ENCODE data around the gene GRK6.
A peak's percentile ranks its signal among the peaks of the same experiment; 100 is the strongest.

Gene GRK6

DNA sequence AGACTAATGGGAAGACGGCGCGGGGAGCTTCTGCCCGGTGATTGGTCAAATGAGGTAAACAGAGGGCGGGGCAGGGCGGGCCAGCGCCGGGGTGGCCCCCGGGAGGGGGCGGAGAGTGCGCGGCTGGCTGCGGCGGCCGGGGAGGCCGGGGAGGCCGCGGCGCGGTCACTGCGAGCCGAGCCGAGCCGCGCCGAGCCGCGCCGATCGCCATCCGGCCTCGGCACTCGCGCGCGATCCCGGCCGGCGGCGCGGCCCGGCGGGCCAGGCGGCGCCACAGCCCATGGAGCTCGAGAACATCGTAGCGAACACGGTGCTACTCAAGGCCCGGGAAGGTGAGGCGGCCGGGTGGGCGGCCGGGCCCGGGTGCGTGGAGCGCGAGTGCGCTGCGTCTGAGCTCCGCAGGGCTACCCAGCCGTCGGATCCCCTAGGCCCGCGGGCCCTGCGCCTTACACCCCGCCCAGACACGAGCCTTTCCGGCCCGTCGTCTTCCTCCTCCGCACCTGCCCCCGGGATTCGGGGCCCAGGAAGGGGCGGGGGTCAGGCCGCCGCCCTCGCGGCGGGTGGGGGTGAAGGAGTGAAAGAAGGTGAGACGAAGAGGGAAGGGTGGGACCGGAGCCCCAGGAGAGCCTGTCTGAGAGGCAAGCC, at the start of gene GRK6:
TSS of gene GRK6 (plus strand) at position 111 of the 645 bp plus-strand sequence. CDS start at position 281, 170 bp downstream.
- DNase-seq: peak; percentile 58 to 81 (median 74)

DNA sequence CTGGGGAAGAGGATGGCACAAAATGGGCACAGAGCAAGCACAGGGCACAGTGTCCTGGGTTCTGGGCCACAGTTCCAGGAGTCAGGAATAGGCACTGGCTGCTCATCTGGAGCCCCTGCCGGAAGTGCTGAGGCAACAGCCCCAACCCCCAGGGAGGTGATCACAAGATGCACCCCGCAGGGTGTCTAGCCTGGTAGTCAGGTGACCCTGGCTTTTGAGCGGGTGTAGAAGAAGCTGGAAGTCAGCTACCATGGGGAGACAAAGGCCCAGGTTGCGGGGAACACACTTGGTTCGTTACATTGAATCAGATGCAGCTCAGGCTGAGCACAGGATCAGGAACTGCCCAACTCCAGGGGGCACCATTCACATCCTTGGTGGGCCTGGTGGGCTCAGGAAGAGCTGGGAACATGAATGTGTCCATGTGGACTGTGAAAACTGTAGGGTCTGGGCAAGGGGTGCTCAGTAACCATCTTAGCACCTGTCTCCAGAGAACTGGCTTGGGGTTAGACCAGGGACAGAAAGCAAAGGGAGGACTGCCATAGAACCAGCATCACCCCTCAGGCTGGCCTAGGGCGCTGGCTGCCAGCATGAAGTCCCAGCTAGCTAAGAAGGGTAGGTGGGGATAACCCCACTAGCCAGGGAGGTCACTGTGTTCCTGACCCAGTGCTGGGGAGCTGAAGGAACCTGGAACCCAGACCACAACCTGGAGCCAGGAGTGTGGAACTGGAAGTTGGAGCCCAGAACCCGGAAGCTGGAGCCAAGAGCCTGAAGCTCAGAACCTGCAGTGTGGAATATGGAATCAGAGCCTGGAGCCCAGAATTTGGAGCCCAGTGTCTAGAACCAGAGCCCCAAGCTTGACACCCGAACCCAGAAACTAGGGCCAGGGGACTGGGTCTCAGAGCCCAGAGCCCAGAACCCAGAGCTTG, 48.4 kb upstream of the GRK6 start:
- no peak for DNase-seq

DNA sequence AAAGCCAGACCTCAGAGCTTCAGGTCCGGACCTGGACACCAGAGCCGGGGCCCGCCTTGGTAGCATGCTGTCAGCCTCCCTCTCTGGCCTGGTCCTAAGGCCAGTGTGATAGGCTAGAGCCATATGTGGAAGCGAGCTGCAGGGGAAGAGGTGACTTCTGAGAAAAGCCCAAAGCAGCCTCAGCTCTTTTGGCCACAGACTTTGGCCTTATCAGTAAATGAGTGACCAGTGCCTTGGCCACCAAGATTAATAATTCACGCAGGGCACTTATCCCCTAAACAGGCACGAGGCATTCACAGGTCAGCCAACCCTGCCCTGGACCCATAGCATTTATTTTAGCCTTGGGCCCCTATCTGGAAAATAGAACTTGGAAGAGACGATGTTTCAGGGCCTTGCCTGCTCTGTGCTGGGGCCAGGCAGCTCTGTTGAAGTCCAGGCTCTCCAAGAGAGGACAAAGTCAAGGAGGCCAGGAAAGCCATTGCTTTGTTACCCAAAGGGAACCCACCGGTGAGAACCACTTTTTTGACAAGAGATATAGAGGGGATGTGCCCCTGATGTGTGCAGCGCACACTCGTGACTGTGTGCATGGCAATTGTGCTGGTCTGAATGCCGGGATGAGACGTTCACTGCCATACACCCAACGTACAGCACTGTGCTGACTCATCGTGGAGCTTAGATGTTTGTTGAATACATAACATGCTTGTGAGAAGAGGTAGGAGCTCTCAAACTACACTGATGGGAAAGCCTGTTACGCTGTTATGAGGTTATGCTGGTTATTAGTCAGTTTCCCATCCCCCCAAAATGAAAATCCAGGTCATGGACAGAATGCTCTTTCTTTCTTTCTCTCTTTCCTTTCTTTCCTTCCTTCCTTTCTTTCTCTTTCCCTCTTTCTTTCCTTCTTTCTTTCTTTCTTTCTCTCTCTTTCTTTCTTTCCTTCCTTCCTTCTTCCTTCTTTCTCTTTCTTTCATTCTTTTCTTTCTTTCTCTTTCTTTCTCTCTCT, 47.3 kb upstream of the GRK6 start:
- no peak for DNase-seq

DNA sequence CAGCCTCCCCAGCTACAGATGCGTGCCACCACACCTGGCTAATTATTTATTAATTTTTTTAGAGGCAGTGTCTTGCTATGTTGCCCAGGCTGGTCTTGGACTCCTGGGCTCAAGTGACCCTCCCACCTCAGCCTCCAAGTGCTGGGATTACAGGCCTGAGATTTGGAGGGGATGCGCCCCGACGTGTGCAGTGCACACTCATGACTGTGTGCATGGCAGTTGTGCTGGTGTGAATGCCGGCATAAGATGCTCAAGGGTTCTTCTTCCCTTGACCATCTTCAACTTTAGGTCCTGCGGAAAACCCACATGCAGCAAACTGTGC, 45.7 kb upstream of the GRK6 start:
- no peak for DNase-seq

DNA sequence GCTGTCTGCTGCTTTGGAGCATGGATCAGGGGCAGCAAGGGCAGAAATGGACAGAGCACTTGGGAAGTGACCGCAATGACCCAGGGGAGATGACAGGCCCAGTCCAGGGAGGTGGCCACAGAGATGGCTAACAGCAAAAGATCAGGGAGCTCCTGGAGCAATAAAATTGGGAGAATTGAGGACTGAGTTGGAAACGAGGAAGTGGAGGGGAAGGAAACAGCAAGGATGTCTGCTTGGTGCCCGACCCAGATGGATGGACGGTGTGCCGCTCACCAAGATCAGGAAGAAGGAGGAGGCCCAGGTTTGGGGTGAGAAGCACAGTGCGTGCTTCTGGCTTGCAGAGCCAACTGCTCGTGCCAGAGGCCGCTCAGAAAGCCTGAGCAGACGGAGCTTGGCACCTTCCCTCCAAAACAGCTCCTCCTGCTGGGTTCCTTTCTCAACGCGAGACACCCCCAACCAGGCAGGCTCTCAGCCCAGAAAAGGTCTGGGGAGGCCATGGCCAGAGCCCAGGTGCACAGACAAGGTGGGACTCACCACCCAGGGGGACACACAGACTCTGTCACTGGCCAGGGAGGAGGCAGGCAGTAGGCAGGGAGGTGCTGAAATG, 44.0 kb upstream of the GRK6 start:
- peak; percentile 18 to 66 (median 33) for DNase-seq

DNA sequence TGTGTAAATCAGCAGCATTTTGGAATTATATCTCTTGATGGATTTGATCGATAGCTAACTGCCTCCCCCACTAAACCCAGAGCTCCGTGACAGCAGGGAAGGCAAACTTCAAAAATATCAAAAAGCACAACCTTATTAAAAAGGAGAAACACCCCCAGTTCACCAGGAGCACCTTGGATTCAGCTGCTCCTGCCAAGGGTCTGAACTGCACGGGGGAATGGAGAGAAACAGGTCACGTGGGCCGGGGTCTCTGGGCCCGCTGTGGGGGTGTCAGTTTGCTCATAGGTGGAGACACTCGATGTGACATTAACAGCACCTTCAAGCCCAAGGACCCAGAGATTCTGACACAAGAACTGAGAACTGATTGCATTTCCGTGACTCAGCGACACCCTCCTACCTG, 43.3 kb upstream of the GRK6 start:
- no peak for DNase-seq

DNA sequence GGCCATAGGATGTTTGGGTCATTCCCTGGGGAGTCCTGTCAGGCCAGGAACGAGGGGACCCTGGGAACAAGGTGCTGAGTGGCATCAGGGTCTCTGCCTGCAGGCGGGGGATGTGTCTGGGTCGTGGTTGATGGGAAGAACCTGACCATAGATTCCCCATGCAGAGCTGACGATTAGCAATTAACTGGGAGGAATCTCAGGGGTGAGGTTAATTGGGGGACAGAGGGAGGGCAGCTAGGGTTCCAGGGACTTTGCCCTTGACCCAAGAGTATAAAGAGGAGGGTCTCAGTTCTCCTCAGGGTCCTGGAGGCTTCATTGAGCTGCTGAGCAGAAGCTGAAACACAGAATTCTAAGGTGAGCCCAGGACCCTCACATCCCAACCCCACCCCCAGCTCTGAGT, 42.3 kb upstream of the GRK6 start, which contains the start of gene SLC34A1:
TSS of gene SLC34A1 (plus strand) at position 301 of the 400 bp plus-strand sequence. CDS start 1,308 bp downstream, outside the sequence.
- DNase-seq: no peak

DNA sequence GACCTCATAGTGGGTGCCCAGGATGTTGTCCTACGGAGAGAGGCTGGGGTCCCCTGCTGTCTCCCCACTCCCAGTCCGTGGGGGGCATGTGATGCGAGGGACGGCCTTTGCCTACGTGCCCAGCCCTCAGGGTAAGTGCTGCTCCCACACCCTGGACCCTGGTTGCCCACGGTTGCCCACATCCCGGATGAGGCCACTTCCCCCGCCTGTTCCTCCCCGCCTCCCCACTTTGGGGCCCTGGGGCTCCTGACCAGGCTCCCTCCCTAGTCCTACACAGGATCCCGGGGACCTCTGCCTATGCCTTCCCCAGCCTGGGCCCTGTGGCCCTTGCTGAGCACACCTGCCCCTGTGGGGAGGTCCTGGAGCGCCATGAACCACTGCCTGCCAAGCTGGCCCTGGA, 40.8 kb upstream of the GRK6 start:
- DNase-seq: no peak

DNA sequence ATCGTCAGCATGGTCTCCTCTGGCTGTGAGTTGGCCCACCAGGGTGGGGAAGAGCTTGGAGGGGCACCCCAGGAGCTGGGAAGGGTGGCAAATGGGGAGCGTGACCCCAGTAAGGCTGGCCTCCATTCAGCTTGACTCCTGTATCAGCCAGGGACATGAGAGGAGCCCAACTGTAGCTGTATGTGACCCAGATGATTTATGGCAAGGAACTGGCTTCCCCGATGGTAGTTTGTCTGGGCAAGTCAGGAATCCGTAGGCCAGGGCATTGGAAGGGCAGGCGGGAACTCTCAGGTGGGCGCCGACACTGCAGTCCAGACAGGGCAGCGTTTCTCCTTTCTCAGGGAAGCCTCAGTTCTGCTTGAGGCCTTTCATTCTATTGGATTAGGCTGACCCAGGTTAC, 39.9 kb upstream of the GRK6 start:
- no peak for DNase-seq

DNA sequence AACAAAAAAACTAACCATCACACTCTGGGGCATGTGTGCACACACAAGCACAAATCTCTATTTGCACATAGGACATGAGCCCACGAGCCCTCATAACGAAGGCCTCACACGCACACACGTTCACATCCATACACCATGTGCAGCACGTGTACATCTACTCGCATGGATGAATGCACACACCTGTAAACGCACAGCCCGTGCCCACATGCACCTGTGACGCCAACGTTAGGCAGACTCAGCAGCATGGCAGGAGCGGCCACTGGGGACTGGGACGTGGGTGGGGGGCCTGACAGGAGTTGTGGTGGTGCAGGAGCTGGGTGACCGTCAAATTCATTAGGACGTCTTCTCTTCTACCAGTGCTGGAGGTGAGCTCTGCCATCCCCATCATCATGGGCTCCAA, 39.1 kb upstream of the GRK6 start:
- no peak for DNase-seq

DNA sequence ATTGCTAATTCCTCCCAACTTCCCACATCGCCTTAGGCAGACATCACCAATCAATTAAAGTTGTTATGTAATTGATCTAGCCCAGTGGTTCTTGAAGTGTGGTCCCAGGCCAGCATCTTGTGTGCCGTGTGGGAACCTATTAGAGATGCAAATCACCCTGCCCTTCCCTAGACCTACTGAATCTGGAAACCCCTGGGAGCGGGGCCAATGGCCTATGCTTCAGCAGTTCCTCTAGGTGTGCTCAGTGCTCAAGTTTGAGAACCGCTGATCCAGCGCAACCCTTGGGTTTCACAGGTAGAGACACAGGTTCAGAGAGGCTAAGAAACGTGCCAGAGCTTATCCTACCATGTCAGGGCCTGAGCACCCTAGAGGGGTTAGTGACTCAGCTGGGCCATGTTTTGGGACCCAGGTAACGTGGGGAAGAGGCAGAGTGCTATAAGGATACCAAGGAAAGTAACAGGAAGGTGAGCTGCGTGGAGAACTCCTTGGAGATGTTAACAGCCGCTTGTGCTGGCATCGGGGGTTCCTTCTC, 37.9 kb upstream of the GRK6 start:
- DNase-seq: no peak

DNA sequence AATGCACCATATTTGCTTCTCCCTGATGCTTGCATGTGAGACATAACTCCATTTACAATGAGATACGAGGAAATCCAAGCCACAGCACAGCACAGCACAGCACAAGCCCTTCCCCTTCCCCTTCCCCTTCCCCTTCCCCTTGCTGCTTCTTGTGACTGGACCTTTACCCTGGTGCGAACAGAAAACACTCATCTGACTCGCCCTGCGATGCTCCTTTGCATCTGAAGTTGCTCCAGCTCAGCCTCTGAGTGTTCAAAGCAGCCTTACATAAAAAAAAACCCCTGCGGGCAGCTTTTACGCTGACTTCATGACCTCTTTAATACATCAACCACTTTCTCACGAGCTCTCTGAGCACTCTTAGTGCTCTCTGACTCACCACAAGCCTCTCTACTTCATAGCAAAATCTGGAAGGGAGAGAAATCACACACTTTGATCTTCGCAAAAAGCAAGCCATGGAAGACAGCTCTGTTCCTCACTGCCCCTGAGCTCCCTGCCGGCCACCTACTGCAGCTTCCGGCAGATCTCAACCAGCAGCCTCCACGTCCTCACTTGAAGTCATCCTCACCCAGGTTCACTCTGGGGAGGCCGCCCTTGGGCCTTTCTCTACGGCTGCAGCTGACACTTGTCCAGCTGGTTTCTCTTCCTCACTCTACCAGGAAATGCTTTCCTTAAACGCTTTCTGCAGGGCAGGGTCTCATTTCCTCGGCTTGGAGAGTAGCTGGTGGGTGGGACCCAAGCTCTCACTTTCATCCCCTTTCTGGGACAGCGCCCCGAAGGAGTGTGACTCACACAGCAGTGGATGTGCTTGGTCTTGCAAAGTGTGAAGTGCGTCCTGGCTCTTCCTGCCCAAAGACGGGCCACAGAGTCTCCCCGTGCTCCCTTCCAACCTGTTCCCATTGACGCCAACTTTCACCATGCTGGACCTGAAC, 37.0 kb upstream of the GRK6 start:
- DNase-seq: peak in 4 of 6 experiments; percentile 20 to 33 (median 23)

DNA sequence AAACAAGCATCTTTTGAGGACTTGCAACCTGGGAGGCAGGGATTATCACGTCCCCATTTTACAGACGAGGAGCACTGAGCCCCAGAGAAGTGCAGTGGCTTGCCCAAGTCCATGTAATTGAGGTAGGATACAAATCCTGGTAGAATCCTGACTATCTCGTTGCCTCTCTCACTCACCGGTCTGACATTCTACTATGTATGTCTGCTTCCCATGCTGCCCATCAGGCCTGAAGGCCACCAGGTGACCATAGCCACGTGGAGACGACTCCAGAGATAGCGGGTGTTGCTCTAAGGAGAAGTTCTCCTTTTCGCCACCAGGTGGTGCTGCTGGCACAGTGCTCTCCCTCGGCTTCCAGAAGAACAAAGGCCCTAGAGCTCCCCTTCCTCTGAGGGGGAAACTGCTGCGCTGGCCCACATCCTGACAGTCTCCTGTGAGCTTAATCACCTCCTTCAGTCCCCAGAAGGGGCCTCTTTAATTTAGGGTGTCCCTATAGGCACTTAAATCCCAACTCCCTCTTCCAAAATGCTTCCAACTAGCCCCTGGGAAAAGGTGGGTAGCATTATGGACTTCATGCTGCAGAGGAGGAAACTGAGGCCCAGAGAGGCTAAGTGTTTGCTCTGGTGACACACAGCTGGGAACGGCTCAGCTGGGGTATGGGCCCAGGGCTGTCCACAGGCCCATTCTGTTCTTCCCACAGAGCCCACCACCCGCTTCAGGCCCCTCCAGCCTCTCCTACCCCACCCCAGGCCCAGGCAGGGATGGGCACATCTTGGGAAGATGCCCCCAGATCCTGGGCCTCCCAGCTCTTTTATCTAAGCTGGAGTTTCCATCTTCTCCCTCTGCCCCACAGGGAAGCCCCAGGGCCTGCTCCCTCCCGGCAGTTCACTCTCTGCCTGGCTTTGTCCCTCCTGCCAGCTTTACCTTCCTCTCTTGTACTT, 35.8 kb upstream of the GRK6 start:
- peak; percentile 76 to 91 (median 82) for DNase-seq

DNA sequence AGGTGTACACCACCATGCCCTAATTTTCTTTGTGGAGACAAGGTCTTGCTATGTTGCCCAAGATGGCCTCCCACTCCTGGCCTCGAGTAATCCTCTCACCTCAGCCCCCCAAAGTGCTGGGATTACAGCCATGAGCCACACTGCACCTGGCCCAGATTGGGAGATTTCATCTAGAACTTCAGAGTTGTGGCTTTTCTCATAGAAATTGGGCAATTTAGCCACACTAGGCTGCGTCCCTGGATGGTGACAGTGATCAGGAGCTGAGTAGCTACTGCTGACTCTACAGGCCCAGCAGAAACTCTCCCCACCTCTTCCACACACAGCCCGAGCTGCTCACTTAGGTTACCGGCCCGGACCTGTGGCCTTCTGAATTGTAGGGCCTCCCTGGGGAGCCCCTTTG, 33.7 kb upstream of the GRK6 start:
- no peak for DNase-seq

DNA sequence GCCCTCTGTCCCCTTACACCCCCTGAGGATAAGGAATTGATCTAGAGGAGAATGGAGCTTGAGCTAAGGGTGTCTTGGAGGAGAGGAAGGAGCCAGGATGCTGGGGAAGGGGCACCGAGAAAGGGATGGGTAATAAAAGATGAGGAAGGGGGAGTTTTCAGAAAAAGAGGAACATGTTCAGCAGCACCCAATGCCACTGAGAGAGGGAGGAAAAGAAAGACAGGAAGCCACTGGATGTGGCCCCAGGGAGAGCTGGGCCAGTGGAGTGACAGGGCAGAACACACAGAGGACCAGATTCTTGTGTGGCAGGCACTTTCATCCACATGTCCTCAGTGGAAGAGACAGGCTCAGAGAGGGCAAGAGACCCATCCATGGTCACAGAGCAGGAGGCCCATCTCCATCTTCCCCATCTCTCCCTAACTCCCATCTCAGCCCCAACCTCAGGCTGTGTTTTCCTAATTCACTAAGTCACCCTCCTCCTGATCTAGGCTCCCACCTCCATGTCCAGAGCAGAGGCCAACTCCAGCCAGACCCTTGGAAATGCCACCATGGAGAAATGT, 33.2 kb upstream of the GRK6 start:
- DNase-seq: no peak

DNA sequence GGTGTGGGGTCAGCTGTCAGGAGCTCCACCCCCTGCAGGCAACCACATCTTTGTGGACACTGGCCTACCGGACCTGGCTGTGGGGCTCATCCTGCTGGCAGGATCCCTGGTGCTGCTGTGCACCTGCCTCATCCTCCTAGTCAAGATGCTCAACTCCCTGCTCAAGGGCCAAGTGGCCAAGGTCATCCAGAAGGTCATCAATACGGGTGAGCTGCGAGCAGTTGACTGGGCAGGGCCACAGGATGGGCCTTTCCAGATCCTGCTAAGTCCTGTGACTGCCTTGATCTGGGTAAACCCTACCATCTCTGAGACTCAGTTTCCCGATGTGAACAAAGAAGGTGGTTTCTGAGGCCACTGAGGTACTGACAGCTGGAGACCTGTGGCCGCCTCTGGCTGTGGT, 32.5 kb upstream of the GRK6 start:
- no peak for DNase-seq

DNA sequence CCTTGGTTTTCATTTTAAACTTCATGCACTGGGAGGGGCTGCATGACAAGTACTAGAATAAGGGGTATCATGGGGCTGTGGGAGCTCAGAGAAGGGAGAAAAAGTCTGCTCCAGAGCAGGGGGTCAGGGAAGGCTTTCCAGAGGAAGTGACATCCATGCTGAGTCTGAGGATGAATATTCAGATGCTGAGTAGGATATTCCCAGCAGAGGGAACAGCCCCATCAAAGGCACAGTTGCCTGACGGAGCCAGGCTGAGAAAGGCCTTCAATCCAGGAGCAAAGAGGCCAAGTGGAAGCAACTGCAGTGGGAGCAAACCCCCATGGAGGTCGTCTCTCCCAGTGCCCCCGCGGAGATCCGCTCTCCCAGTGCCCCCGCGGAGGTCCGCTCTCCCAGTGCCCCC, 30.4 kb upstream of the GRK6 start:
- no peak for DNase-seq

DNA sequence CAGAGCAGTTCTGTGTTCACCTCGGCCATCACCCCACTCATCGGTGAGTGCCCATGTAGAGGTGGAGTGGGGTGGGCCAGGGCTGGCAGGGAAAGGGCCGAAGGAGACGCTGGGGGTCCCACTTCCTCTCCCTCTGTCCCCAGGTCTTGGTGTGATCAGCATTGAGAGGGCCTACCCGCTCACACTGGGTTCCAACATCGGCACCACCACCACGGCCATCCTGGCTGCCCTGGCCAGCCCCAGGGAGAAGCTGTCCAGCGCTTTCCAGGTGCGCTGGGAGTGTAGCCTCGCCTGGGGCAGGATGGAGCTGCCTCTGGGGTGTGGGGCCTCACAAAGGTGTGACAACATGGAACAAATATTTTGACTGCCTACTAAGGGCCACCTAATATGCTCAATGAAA, 29.7 kb upstream of the GRK6 start:
- no peak for DNase-seq

DNA sequence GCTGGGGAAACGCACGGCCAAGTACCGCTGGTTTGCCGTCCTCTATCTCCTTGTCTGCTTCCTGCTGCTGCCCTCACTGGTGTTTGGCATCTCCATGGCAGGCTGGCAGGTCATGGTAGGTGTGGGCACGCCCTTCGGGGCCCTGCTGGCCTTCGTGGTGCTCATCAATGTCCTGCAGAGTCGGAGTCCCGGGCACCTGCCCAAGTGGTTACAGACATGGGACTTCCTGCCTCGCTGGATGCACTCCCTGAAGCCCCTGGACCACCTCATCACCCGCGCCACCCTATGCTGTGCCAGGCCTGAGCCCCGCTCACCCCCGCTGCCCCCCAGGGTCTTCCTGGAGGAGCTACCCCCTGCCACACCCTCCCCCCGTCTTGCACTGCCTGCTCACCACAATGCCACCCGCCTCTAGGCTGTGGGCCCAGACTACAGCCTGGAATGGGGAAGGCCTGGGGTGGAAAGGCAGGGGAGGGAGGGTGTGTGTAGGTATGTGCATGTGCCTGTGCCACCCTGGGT, 28.5 kb upstream of the GRK6 start:
- DNase-seq: no peak
